GM21529 (cell line): ENCODE data around the gene SSX1.
"Not testable (repeated sequence)": the region's sequence is repeated elsewhere in the genome, so short reads cannot be mapped to it uniquely, and the experiment has no call there.

Source experiments
- ATAC-seq: cut with Tn5 transposase; IDR thresholded peaks from one replicate; pipeline ENCODE4 v1.9.1; 2021; ENCODE audit not compliant: unreplicated experiment

SSX1 gene

GRCh38 chrX:48255062-48255796 is at the start of gene SSX1:
Gene SSX1 (plus strand): TSS chrX:48255392. CDS start chrX:48257242, 1,850 bp downstream.
- ATAC-seq = not testable (repeated sequence)

GRCh38 chrX:48214341-48214740 is 40.9 kb upstream of the SSX1 start:
- ATAC-seq = not testable (repeated sequence)

GRCh38 chrX:48224196-48224595 is 31.0 kb upstream of the SSX1 start:
- ATAC-seq = not testable (repeated sequence)

- ATAC-seq = not testable (repeated sequence)
Measured at GRCh38 chrX:48252945-48253344, 2.2 kb upstream of the SSX1 start.

GRCh38 chrX:48274365-48274764 is 19.2 kb downstream of the SSX1 start:
- not testable (repeated sequence) for ATAC-seq

GRCh38 chrX:48278958-48279357 is 23.8 kb downstream of the SSX1 start:
- no peak for ATAC-seq

- not testable (repeated sequence) for ATAC-seq
Measured at GRCh38 chrX:48280729-48281128, 25.5 kb downstream of the SSX1 start.

- ATAC-seq = no peak
Measured at GRCh38 chrX:48306175-48306574, 51.0 kb downstream of the SSX1 start.

GRCh38 chrX:48313996-48314395 is 58.8 kb downstream of the SSX1 start:
- ATAC-seq = not testable (repeated sequence)
